Stimulated activated CD8-positive, alpha-beta memory T cell treated with anti-CD3 and anti-CD28 coated beads, Interleukin-15, amount 100 ng/mL, for 1 hour (primary cell): ENCODE results near the gene AARS2.

Experiments
- DNase-seq: peaks from one replicate; pipeline ENCODE4 v3.0.0-alpha.2; 2020; ENCODE audit warnings: low read depth

Gene AARS2

DNA sequence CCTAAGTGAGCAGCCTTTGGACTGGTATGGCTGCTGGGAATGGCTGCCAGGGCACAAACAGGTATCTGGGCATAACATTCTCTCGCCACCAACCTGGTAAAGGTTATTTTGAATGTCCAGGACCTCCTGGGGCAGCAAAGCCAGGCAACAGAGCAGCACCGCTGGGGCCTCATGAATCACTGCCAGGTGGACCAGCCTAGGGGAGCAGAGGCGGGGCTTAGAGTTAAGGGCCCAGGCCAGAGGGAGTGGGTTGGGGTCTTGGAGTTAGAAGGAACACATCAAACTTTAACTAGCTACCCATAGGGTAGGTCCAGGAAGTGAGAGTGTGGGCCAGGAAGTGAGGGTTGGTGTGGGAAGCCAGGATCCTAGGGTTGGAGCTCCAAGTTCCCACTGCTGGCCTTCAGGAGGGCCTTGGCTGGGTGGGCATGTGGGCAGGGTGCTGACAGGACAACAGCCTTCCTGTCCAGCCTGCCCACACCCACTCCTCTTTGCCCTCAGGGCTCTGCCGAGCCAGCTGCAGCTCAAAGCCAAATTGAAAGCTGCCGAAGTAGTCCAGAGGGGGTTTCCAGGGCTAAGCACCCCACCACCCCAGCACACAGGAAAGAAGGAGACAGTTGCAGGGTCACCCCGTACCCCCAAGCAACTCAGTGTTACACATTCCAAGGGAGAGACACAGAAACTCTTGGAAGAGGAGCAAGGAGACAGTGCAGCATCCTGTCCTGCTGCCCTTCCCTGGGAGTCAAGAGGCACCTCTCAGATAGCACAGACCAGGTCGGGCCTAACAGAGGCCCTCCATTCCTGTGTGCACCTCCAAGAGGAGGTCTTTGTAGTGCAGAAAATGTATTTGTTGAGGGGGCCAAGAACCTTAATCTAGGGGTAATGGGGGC lies 50.4 kb downstream of the AARS2 start:
- DNase-seq = no peak

DNA sequence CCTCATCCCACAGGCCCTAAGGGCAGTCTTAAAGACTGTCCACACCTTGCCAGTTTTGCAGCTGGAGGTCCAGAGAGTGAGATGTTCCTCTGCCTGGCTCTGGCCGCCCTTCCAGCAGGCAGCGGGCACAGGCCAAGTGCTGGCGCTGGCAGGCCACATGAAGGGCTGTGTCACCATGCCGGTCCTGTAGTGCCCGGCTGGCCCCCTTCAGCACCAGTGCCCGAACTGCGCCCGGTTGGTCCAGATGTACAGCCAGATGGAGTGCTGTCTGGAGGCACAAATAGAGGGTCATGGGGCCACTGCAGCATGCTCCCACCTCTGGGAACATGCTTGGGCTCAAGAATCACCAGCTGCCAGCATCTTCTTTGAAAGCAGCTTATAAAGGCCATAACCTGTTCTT lies 51.6 kb downstream of the AARS2 start:
- no peak for DNase-seq

DNA sequence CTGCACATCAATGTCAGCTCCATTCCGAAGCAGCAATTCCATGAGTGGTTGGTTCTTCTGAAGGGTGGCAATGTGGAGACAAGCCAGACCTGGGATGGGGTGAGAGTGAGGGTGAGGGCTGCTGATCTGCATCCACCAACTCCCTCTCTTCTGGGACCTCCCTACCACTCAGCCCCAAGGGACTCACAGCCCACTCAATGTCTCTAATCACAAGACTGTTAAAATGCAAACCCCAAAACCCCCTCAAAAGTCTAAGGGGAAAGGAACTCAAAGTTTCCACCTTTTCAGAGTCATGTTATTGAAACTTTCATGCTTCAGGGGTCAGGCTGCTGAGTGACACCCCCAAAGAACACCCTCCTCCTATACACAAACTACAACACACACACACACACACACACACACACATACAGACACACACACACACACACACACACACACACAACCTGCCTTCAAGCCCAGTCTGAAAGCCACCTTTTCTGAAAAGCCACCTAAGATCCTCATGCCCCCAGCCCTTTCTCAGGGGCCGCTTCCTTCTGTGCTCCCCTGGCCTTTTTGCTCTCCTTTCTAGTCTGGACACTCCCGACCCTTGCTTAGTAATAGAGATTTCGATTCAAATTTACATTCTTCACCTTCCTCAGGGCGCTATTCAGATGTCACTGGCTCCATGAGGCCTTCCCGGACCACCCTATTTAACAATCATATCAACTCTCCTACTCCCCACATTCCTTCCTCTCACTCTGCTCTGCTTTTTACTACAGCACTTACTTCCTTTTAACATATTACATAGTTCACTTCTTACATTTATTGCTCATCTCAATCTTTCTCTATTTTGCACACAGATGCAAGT lies 52.5 kb downstream of the AARS2 start:
- no peak for DNase-seq

DNA sequence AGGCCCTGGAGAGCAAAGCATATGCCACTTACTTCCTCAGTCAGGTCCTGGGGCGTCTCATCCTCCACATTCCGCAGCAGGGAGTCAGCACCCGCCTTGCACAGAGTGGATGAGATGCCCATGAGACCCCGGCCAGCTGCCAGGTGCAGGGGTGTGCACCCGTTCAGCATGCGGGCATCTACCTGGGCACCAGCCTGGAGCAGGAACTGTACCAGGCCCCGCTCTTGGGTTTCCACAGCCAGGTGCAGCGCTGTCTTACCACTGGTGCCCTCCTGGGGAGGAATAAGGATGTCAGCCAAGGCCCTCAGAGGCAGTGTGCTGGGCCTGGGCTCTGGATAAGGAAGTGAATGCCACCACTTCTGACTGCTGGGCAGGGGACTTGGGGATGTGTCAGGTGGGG lies 53.1 kb downstream of the AARS2 start:
- no peak for DNase-seq

DNA sequence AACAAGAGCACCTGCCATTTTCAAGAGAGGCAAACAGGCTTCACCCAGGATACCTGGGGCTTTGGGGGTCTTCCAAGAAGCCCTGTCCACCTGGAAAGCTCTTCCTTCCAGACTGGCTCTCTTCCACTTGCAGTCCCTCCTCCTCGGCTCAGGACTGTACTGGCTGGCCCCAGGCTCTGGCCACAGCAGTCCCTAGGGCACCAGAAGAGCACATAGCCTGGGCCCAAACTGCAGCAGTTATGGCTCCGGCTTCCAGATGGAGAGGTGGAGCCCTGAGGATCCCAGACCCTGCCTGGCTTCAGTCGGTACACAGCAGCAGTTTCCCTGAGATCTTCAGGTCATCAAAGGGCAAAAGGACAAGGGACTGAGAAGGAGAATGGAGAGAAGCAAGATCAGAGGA lies 54.2 kb downstream of the AARS2 start:
- DNase-seq = no peak

DNA sequence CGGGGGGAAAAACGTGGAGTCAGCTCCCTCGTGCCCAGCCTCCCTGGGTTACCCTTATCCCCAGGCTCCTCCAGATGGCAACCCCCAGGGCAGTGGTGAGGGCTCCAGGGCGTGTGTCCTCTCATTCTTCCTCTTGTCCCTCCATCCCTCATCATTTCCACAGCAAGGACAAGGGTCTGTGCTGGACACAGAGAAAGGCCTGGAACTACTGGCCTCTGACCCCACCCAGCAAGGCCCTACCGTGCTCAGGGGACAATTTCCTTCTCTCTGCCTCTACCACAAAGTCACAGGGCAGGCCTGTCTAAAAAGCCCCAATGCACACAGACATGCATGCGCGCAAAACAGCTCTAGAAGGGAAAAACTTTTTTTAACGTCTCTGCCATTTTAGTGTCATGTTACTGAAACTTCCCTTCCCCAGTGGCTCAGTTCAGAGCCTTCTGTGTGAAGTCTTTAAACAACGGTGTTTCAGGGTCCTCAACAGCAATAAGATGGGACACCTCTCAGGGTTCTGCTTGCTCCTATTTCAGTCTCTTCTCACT lies 54.8 kb downstream of the AARS2 start:
- no peak for DNase-seq

DNA sequence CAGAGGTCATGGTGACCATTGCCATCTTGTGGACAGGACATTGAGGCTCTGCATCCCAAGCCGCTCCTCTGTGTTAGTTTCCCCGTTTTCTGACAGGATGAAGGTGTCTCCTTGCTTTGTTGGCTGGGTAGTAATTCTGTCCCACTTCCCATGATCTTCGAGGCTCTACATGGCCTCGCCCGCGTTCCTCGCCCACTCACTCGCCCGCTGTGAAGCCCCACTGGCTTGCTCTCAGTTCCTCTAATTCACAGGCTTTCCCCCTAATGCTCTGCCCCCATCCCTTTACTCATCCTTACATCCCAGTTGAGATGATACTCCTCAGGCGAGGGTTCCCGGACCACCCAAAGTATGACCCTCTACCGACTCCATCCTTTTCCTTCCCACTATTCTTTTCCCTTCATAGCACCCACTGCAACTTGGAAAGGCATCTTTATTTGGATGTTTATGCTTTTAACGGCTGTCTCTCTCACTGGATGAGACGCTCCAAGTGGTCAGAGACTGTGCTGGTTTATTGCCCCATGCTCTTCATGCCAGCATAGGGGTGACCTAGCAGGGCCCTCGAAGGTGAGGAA lies 55.3 kb downstream of the AARS2 start:
- DNase-seq = no peak

DNA sequence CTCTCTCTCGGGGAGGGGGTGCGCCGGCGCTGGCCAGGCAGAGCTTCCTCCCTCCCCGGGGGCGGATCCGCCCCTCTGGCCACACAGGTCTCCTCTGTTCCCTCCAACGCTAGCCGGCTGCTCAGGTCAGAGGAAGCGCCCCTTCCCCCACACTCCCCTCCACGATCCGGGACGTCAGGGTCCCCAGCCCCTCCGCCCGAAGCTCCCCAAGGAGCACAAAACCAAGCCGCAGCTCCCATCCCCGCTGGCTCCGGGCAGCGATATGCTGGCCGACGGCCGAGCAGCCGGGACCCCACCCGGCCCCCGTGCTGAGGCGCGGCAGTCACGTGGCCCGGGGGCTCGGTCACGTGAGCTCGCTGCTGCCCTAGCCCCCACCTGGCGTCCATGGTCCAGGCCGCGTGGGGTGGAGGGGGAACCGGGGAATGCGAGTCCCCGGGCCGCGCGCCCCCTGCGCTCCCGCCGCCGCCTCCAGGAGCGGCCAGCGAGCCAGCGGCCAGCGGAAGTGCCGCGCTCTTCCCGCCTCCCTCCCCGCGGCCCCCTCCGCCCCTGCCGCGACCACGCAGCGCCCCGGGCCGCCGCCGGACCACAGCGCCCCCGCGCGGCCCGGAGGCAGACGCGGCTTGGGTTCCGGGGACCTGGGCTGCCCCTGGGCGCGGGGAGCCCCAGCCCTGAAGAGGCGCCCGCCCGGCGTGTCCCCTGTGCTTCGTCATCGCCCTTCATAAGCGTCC lies 56.0 kb downstream of the AARS2 start, which contains the start of gene SLC35B2:
Gene SLC35B2 (minus strand): TSS at position 504 of the 728 bp plus-strand sequence. CDS start 118 bp downstream, at position 386.
- DNase-seq = no peak

DNA sequence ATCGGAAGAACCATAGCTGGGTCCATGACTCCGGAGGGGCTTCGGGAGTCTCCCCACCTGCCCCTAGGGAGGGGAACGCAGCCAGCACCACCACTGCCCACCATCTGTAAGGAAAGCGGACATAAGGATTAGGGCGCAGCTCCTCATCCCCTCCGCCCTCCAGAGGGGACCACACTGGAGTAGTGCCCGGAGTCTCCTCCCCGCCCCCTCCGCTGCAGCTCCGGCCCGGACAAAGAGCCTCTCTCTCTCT lies 56.4 kb downstream of the AARS2 start:
- no peak for DNase-seq

DNA sequence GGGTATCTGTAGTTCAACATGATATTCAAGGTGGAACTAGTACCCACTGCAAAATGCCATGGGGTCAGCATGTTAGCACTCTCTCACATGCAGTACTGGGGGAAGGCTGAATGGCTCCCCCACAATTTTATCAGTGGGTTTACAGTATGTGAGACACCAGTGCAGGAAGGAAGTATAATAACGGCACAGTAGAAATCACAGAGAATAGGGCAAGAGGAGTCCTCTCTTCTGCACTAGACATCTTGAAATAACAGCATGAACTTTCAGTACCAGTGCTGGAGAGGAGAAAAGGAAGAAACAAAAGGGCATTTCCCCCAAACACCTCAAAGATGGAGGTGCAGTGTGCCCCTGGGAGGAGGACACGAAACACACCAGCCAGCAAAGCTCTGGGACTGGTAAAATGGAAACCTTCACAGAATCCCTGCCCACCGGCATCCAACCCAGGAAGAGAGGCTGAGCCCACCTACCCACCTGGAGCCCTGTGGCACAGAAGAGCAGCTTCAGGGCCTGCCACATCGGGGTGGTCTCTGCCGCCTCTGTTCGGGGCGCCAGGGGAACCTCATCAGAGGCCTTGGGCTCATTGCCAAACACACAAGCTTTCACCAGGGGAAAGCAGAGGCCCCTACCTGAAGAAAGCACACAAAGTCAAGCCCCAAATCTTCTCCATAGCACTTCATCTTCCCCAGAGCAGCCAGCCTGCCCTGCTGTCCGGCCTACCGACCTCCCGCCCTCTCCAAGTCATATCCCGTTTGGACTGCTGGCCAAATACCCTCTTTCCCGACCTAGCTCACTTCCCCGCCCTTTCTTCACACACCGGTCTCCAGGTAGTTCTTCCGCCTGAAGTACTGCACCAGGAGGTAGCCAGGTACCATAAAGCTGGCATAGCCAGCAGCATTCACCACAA lies 57.0 kb downstream of the AARS2 start:
- DNase-seq = no peak

DNA sequence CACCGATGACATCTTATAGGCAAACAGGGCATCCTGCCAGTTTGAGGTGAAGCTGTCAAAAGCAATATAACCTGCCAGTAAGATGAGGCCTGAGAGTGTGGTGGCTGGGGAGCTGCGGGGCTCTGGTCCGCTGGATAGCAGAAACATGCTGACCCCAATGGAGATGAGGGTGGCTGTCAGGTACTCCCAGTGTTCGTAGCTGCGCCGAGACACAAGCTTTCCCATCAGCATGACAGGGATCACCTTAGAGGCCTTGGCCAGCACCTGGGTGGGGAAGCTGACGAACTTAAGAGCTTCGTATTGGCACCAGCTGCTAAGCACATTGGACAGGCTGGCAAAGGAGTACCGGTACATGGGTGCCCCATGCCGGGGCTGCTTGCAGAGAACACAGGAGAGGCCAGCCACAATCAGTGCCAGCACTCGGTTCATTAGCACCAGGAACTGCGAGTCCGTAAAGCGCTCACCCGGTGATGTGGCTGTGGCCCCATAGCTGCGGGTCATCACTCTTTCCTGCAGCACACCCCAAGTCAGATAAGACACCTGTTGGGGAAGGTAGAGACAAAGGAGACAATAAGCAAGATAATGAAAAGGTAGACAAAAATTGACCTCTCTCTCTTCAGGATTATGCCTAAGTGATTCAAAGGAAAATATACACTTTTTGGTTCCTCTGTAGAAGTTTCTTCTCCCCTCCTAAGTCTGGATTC lies 57.9 kb downstream of the AARS2 start:
- DNase-seq = no peak

DNA sequence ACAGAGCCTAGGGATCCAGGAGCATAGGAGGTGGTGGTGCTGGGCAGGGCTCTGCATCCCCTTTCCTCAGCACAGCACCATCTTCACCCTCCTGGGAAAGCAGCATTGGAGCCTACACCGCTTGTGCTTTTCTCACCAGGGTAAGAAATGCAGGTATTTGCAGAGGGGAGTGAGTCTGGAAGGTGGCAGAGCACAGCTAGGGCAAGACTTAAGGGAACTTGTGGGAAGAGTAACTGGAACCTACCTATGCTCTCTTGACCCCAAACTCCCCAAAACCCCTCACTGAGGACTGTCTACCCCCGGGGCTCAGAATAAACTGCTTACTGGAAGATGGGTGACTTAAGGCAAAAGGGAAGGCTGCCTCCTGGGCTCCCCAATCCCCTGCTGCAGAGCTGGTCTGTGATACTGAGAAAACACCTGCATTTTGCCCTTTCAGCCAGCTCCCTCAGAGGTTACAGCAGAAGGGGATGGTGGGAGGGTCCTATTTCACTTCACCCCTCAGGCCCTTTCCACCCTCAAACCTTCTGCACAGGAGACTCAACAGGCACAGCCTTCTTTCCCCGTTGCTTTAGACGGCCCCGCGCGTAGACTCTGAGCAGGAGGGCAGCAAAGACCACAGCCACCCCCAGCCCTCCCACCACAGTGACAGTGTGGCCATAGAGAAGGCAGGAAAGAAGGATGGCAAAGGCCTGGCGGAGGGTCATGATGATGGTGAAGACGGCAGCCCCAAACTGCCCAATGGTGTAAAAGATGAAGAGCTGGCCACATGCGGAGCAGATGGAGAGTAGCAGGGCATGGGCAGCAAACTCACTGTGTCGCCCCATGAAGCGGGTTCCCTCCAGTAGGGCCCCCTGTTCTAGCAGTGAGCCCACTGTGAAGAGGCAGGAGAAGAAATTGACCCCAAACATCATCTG lies 58.7 kb downstream of the AARS2 start:
- DNase-seq = no peak

DNA sequence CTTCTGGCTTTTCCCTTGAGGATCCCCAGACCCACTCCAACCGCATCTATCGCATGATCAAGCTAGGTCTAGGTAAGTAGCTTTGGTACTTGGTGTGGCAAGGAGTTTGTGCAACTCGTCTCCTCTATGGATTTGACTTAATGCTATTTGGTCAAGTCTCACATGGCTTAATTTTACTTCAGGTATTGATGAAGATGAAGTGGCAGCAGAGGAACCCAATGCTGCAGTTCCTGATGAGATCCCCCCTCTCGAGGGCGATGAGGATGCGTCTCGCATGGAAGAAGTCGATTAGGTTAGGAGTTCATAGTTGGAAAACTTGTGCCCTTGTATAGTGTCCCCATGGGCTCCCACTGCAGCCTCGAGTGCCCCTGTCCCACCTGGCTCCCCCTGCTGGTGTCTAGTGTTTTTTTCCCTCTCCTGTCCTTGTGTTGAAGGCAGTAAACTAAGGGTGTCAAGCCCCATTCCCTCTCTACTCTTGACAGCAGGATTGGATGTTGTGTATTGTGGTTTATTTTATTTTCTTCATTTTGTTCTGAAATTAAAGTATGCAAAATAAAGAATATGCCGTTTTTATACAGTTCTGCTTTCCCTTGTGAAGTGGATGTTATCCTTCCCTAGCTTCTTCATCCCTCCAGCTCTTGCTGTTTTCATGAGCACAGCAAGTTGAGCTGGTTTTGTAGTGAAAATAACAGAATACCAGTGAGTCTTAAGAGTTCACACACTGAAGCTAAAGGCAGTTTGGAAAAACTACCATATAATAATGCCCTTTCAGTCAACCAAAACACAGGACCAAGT lies 59.6 kb downstream of the AARS2 start:
- DNase-seq = peak; percentile 44

DNA sequence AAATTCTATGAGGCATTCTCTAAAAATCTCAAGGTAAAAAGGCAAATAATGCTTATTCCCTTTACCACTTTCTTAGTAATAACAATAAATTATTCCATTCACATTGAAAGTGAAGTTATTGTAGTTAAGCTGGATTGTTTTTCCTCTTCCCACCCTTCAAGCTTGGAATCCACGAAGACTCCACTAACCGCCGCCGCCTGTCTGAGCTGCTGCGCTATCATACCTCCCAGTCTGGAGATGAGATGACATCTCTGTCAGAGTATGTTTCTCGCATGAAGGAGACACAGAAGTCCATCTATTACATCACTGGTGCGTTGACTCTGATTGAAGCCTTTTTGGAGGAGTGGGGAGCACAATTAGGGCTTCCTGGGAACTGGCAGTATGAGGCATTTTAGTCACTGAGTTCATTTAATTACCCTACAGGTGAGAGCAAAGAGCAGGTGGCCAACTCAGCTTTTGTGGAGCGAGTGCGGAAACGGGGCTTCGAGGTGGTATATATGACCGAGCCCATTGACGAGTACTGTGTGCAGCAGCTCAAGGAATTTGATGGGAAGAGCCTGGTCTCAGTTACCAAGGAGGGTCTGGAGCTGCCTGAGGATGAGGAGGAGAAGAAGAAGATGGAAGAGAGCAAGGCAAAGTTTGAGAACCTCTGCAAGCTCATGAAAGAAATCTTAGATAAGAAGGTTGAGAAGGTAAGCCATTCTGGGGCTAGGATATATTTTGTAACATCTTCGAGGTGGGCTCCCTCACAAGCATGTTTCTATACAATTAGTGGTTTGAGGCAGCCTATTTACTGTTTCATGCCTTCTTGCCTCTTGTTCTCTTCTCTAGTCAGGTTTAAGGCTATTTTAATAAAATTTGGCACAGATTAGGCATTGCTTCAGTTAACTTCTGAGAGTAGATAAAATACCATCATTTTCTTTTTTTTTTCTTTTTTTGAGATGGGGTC lies 61.3 kb downstream of the AARS2 start:
- DNase-seq = no peak

DNA sequence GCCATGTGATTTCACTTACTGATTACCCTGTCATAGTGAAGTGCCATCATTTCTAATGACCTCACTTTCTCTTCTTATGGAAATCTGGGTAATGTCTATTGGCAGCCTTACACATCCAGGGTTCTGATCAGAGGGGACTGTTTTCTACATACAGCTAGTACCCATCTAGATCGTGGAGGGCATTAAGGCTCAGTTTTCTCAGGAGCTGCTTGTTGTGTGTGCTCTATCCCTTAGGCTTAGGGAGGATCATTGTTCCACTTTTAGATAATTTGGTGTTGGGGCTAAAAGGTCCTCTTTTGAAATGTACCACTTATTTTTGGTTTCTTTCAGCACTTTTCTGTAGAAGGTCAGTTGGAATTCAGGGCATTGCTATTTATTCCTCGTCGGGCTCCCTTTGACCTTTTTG lies 62.4 kb downstream of the AARS2 start:
- DNase-seq = no peak

DNA sequence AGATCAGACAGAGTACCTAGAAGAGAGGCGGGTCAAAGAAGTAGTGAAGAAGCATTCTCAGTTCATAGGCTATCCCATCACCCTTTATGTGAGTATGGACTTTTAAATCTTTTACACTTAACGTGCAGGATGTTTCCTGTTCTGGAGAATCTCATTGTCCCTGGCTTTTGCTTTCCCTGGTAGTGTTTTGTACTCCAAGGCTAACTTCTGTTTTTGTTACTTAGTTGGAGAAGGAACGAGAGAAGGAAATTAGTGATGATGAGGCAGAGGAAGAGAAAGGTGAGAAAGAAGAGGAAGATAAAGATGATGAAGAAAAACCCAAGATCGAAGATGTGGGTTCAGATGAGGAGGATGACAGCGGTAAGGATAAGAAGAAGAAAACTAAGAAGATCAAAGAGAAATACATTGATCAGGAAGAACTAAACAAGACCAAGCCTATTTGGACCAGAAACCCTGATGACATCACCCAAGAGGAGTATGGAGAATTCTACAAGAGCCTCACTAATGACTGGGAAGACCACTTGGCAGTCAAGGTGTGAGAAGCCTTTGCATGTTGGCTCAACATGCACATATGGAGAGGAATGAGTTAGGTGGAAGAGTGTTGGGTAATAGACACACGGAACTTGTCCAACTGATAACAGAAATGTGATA lies 63.0 kb downstream of the AARS2 start:
- DNase-seq = no peak
